CD4-positive, alpha-beta T cell treated with Interleukin-1 beta for 1 hour (primary cell): Measurements from ENCODE around the gene TM6SF1.
"Not testable (repeated sequence)": the region's sequence is repeated elsewhere in the genome, so short reads cannot be mapped to it uniquely, and the experiment has no call there.

Experiments
- DNase-seq, 2 donors: peaks; one replicate each; pipeline ENCODE4 v3.0.0-alpha.2; 2020 to 2022

Gene TM6SF1

DNA sequence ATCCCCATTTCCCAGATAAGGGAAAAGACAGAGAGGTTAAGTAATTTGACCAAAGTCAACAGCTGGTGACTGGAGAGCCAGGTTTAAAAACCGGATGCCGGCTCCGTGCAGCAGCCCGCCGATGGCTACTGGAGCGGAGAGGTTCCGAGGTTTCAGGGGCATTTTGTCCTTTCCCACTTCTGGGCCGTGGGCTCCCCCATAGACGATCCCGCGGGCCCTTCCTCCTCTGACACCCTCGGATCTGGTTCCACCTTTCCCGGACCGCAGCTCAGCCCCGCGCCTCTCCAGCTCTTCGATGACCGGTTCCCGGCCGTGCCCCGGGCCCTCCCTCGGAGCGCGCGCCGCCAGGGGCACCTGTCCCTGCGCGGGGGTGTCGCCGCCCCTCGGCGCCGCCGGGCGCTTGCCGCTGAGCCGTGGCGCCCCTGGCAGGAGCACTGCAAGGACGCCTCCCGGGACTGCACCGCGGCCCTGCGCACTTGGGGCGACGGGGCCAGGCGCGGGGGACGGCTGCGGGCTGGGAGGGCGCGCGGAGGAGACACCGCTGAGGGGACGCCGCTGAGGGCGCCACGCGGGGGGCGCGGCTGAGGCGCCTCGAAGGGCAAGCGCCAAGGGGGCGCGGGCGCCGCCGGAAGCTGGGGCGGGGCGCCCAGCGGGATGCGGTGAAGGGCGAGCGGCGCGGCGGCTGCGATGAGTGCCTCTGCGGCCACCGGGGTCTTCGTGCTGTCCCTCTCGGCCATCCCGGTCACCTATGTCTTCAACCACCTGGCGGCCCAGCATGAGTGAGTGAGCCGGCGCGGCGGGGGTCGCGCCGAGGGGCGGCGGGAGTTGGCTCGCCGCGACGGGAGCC lies at the start of gene TM6SF1:
Gene TM6SF1, plus strand, starts transcription at position 652 of the 847 bp plus-strand sequence. Its CDS starts 36 bp downstream, at position 688.
- DNase-seq: peak; percentile 3 to 6

DNA sequence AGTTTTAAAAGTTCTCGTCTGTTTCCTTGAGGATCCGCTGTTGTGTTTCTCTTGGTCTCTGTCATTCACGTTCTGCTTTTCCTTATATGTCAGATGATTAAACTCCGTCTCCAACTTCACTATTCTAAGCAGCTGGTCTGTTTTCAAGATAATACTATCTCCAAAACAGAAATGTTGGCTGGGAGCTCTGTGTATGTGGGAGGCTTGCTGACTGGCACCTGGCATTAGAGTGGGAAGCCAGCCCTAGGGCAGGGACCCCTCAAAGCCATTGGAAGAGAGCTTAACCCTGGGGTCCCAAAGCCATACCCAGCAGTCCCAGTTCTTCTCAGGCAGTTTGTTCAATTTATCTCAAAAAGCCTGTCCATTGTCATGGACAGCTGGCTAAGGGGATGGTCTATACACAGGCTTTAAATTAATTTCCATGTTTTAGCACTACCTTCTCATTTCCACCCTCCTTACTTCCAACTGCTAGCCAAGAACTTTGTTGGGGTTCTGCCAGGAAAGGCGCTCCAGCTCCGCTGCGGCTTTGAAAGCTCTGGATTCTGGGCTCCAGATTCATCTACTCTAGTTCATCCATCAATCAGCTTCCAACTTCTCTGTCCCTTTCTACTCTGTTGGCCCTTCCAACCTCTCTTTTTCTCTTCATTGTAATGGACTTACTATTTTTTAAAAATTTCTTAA lies 49.6 kb upstream of the TM6SF1 start:
- no peak for DNase-seq

DNA sequence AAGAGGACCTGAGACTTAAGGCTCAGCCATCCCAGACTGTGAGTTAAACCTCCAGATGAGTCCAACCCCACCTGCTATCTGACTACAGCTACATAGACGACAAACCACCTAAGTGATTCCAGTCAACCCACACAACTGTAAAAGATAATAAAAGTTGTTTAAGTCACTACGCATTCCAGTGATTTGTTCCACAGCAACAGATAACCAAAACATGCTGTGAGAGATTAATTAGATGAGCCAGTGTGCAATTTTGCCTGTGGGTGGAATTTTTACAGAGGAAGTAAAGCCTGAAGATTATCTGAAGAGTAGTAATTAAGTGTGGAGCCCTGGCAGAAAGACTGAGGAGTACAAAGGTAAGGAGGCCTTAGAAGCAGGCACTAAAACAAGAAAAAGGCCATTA lies 45.8 kb upstream of the TM6SF1 start:
- DNase-seq: no peak

DNA sequence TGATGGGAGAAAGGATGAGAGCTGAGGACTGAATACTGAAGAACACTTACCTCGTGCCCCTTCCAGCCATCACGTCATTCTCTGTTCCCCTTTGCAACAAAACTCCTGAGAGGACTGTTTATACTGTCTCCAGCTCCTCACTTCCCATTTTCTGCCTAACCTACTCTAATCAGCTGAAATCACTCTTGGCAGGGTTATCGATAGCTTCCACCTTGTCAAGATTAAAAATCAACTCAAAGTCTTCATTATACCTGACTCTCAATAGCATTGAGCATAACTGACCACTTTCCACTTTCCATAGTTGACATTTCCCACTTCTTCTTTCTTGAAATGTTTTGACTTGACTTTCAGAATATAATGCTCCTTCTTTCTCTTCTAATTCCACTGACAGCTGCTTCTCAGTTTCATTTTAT lies 44.7 kb upstream of the TM6SF1 start:
- DNase-seq: no peak

DNA sequence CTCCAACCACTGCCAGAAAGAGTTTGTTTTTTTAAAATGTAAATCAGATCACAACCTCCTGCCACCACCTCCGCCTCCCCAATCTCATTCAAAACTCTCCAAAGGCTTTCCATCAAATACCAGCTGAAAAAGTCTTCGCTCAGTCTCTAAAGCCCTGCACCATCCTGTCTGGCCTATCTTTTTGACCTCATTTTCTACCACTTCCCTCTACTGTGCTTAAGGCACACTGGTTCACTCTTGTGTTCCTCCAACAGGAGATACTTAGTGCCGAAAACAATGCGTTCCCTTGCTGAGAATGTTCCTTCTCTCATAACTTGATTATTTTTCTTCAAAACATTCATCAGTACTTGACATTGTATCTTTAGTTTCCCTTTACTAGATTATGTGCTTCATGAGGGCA lies 43.9 kb upstream of the TM6SF1 start:
- no peak for DNase-seq

DNA sequence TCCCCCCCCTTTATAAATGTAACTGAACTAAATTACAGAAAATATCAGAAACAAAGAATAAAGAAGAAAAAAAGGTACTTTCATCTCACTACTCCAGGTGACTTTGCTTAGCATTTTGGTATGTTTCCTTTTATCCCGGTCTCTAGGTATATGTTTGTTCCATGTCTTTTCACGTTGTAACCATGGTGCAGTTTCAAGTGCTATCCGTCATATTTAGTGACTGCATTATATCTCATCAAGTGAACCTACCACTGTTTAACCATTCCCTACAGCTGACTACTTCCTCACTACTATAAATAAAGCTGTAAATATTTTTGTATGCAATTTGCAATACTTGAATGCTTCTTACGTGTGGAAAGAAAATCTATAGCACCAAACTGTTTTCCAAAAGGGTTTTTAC lies 42.6 kb upstream of the TM6SF1 start:
- DNase-seq: no peak

DNA sequence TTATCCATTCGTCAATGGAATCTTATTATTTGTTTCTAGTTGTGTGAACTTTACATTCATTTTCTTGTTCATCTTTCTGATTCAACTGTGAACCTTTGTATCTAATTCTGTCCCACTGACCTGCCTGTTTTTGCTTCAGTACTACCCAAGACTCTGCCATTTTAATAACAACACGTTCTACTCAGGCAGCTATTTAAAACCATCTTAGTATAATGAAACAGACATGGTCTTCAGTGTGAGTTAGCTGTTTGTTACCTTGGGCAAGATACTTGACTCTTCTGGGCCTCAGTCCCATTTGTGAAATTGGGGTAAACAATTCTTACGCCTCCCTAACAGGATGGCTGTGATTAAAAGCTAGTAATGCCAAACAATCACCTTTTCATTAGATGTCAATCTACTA lies 42.0 kb upstream of the TM6SF1 start:
- DNase-seq: no peak

DNA sequence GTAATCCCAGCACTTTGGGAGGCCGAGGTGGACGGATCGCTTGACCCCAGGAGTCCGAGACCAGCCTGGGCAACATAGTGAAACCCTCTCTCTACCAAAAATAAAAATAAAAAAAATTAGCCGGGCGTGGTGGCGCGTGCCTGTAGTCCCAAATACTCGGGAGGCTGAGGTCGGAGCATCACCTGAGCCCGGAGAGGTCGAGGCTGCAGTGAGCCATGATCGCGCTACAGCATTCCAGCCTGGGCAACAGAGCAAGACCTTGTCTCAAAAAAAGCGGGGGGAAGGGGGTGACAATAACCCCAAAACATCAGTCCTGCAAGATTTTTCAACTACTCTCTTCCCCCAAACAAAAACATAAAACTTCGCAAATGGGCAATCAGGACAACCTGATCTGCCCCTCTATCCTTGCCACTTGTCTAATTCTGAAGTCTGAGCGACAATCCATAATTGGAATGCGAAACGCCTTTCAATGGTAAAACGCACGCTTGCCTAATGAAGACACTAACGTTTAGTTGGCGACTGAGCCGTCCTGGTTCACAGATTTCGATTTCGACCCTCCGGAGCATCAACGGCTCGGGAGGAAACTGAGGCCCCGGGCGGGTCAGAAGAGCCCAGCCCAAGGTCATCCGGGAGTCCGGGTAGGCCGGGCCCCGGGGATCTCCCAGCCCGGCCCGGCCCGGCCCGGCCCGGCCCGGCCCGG lies 41.3 kb upstream of the TM6SF1 start:
- no peak for DNase-seq

DNA sequence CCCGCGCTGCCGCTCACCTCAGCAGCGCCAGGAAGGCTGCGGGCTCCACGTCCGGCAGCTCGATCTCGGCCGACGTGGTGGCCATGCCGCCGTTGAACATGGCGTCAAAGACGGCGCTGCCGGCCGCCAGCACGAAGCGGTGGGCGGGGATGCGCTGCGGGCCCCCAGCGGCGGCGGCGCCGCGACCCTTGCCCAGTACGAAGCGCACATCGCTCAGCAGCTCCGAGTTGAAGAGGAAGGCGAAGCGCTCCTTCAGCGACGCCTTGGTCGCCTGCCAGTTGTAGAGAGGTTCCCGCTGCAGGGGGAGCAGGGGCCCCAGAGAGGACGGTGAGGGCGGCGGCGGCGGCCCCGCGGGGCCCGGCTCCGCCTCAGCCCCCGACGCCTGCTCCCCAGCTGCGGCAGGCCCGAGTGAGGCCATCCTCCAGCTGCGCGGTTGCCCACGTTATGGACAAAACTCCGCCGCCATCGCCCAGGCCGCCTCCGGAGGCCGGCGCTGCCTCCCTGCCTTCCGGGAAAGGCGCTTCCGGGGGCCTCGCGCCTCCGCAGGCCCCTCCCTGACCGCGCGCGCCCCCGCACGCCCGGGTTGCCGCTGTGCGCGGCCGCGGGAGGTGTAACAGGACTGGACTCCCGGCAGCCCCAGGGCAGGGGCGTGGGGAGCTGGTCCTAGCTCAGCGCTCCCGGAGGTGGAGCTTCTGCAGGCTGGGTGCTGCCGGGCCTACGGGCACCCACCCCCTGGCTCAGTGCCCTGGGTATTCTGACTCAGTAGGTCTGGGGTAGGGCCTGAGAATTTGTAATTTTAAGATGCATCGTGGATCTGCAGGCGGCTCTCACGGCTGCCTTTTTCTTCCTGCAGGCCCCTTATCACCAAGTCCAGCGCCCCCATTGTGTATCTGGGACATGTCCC lies 40.5 kb upstream of the TM6SF1 start, which contains the start of gene BTBD1:
Gene BTBD1, minus strand, starts transcription at position 519 of the 904 bp plus-strand sequence. Its CDS starts 101 bp downstream, at position 418.
- peak; percentile 79 to 83 for DNase-seq

DNA sequence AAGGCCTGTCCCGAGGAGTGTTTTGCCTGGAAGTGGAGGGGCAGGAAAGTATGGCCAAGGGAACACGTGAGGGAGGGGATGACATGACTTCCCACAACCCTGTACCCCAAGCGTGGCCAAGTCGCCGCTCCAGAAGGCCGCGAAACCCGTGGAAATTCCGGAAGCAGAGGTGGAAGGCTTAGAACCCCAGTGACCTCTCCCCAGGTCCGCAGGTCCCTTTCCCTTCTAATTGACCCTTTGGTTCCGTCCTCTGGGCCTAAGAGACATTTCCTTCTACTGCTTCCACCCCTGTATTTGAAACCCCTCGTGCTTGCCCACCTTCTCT lies 39.8 kb upstream of the TM6SF1 start:
- DNase-seq: no peak

DNA sequence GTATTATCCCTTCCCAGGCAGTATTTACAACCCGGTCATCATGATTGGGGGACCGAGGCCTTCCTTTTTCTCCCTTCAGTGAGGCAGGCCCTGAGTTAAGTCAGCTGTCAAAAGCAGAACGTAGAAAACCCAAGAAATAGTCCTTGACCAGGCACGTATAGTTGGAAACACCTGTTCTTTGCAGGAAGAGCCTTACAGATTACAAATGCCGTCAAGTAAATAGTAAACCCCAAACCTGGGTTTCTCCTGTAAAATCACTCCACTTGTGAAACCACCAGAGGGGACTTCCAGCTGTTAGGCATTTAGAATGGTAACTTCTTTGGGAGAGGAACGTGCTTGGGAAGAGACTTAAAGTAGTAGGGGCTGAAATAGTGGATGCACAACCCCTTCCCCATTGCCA lies 39.4 kb upstream of the TM6SF1 start:
- DNase-seq: no peak

DNA sequence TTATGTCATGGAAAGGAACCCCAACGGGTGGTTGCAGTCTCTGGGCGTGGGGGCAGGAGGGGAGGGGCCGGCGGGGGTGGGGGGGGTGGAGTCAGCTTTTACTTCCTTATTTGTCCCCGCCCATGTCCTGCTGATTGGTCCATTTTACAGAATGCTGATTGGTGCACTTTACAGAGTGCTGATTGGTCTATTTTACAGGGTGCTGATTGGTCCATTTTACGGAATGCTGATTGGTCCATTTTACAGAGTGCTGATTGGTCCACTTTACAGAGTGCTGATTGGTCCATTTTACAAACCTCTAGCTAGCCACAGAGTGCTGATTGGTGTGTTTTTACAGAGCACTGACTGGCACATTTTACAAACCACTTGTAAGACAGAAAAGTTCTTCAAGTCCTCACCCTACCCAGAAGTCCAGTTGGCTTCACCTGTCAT lies 38.2 kb upstream of the TM6SF1 start:
- peak; percentile 63 to 73 for DNase-seq

DNA sequence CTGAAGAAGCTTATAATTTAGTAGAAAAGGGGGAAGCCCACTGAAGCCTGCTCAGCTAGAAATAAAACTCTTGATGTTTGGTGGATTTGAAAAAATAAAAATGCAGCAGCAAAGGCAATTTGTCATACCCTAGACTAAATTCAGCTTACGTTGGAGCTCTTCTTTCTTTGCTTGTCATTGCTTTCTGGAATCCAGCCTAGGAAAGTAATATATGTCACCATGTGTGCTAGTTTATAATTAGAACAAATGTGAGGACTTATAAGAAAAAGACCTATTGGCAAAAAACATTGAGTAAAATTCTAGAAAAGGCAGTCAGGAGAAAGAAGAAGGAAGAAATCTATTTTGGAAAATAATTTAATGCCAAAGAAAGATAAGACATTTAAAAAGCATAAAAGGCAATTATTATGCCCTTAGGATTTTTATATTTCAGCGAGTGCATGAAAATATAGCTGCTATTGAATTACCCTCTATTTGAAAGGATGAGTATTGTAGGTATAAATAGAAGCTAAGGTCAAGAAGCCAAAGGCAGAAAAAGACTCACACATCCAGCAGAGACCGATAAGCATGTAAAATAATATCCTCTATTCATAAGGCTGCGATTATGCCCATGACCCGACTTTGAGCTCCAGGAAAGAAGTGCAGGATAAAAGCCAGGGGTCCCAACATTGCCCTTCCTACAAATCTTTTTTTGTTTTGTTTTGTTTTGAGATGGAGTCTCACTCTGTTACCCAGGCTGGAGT lies 29.8 kb upstream of the TM6SF1 start:
- DNase-seq: no peak

DNA sequence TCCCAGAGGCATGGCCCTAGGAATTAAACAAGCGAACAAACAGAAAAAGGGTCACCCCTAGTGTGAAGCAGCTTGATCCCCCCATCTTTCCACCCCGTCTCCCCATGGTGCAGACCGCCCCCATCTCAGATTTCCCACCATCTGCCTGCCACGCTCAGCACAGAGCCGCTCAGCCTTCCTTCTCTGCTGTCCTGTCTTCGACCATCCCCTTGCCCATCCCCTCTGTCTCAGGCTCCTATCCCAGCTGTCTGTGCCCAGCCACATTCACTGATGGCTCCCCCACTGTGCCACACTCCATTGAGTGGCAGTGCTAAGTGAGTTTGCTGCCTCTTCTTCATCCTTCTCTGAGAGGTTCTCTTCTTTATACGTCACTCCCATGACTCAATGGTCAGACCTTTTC lies 28.7 kb upstream of the TM6SF1 start:
- DNase-seq: no peak

DNA sequence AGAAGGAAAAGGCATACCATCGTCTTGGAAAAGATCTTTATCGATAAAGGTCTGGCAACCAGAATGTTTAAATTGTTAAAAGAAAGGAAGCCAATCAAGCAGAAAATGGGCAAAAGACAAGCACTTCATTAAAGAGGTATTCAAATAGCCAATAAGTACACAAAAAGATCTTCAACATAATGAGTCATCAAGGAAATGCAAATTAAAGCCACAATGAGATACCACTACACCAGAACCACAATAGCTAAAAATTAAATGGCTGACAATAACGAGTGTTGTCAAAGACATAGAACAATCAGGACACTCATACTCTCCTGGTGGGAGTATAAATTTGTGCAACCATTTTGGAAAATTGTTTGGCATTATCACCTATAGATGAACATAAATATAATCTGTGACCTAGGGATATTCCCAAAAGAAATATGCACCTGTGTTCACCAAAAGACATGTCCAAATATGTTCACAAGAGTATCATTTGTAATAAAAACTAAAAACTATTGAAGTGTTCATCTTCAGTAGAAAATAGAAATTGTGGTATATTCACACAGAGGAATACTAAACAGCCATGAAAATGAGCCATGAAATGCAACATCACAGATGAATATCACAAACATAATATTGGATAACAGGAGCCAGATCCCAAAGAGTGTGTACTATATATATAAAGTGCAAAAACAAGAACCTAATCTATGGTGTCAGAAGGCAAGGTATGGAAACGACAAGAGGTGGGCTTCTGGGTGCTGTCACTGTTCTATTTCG lies 26.0 kb upstream of the TM6SF1 start:
- no peak for DNase-seq

DNA sequence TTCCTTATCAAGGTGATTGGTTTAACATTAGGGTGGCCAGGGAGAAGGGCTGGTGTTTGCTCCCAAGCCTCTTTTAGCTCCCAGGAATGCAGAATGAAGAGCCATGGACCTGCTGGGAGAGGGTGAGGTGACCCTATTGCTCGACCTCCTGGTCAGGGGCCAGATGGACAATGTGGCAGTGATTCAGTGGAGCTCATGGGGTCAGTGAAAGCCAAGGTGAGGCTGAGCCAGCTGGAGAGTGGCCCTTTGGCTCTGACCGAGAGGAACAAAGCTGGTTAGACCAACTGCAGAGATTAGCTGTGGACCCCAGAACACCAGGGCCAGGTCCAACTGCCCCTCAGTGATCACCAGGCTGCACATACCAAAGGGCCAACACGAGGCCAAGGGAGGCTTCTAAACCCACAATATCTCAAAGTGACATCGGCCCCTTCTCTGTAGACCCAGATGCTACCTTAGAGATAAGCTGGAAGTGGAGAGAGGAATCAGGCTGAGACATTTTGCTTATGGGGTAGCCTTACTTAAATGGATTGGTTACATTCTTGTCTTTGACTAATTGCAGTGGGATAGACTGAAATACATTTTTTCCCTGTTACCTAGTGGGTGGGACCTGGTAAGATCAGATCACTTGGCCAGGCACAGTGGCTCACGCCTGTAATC lies 24.6 kb upstream of the TM6SF1 start:
- DNase-seq: no peak

DNA sequence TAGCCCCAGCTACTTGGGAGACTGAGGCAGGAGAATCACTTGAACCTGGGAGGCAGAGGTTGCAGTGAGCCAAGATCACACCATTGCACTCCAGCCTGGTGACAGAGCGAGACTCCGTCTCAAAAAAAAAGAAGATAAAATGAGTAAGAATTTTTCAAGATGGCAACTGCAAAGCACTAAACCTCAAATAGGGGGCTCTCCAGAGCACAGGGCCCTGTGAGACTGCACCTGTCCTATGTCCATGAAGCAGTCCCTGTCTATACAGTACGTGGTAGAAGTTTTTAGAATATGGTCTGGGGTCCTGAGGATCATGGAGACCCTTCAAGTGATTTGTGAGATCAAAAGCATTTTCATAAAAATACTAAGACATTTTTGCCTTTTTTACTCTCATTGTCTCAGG lies 22.0 kb upstream of the TM6SF1 start:
- not testable (repeated sequence) for DNase-seq

DNA sequence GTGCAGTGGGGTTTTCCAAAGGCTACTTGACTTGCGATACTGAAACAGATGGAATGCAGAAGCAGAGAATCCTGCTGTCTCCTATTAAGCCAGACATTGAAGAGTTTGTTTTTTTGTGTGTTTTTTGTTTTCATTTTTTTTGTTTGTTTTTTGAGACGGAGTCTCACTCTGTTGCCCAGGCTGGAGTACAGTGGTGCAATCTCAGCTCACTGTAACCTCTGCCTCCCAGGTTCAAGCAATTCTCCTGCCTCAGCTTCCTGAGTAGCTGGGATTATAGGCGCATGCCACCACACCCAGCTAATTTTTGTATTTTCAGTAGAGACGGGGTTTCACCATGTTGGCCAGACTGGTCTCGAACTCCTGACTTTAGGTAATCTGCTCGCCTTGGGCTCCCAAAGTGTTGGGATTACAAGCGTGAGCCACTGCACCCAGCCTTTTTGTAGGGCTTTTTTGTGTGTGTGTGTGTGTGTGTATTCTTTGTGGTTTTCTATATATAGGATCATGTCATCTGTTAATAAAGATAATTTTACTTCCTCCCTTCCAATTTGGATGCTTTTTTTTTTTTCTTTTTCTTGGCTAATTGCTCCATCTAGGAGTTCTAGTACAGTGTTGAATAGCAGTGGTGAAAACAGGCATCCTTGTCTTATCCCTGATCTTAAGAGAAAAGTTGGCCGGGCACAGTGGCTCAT lies 21.4 kb upstream of the TM6SF1 start:
- DNase-seq: not testable (repeated sequence)

DNA sequence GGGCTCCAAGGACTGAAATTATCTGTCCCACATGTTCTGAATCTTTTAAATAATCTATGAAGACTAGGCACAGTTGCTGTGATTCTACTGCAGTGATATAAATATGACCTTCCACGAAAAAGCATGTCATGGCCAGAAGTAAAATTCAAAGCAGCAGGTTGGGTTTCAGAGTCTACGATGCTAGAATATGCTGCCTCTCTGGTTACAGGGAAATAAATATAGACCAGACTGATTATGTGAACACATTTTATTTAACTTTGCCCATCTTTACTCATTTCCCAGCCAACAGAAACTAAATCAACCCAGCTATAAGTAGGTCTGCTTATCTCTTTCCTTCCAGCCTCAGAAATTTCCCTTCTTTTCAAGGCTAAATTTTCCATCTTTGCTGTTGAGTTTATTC lies 19.9 kb upstream of the TM6SF1 start:
- no peak for DNase-seq

DNA sequence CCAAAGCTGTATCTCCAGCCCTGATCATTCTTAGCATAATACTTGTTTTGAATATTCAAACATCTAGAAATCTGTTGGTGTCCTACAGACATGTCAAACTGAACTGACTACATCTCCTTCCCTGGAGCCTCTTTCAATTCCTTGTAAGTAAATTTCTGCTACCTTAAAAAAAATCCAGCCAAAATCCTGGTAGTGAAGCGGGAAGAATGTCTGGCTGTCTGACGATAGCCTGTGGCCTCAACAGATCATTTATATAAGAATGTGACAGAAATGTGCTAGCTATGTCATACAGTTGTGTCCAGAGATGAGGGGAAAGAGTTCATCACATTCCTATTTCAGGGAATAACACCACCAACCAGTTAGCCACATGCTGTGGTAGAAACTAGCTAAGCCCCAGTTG lies 18.6 kb upstream of the TM6SF1 start:
- no peak for DNase-seq
